LNCAP (cell line): Measurements from ENCODE around the gene USP11.

Experiments used
- CTCF ChIP-seq: fragments of 450-650 bp; IDR thresholded peaks from 2 replicates; pipeline ENCODE4 v1.5.1; 2017; ENCODE audit warnings: mild to moderate bottlenecking

USP11 gene

GRCh38 chrX:47206316-47206715 lies 26.5 kb upstream of the USP11 start:
- TF ChIP-seq CTCF, result no peak

- no peak for TF ChIP-seq CTCF
Measured at GRCh38 chrX:47208108-47208507, 24.7 kb upstream of the USP11 start.

GRCh38 chrX:47209508-47210238 lies 23.1 kb upstream of the USP11 start:
- TF ChIP-seq CTCF, result no peak

- TF ChIP-seq CTCF, result no peak
Measured at GRCh38 chrX:47210661-47211425, 22.0 kb upstream of the USP11 start.

- no peak for TF ChIP-seq CTCF
Measured at GRCh38 chrX:47212381-47213293, 20.2 kb upstream of the USP11 start.

- no peak for TF ChIP-seq CTCF
Measured at GRCh38 chrX:47214435-47215077, 18.3 kb upstream of the USP11 start.

GRCh38 chrX:47215291-47215900 lies 17.4 kb upstream of the USP11 start:
- TF ChIP-seq CTCF, result no peak
